ENCODE results near the gene RNF103.
"Not testable (repeated sequence)": the region's sequence is repeated elsewhere in the genome, so short reads cannot be mapped to it uniquely, and the experiment has no call there.

Gene RNF103

DNA sequence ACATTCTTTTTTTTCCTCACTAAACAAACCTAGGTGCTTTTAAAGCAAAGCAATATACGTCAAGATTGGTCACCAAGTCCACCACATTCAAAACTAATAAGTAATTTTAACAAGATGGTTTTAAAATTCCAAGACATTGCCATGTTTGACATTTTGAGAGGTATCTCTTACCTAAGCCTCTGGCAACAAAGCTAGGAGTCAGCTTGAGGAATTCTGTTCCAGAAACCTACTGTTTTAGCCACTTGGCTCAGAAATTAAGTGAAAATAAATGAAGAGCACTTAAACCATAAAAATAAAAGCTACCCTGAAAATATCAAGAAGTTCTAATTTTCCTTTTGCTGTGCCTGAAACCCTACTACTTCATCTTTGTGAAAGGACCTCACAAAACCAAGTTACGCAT lies 30.4 kb downstream of the RNF103 start:
- Histone ChIP-seq H3K4me1 (ENCODE audit: control insufficient read depth, insufficient read depth, low read length) (no peaks in the 10 kb centered on the region), H3K36me3 (ENCODE audit: insufficient read depth, low read length) (no peaks in the 10 kb centered on the region), H3K9me3 (replicated peaks; ENCODE audit: low read length) (no peaks in the 10 kb centered on the region), H3K9ac (ENCODE audit: low read depth, low read length) (no peak overlapping the region), H3K4me2 (ENCODE audit: low read length) (no peak overlapping the region), H3K4me3 (ENCODE audit: low read length) (no peak overlapping the region), H3K27me3 (ENCODE audit: control insufficient read depth, insufficient read depth, low read length) (peaks cover 5% of the 10 kb centered on the region)

DNA sequence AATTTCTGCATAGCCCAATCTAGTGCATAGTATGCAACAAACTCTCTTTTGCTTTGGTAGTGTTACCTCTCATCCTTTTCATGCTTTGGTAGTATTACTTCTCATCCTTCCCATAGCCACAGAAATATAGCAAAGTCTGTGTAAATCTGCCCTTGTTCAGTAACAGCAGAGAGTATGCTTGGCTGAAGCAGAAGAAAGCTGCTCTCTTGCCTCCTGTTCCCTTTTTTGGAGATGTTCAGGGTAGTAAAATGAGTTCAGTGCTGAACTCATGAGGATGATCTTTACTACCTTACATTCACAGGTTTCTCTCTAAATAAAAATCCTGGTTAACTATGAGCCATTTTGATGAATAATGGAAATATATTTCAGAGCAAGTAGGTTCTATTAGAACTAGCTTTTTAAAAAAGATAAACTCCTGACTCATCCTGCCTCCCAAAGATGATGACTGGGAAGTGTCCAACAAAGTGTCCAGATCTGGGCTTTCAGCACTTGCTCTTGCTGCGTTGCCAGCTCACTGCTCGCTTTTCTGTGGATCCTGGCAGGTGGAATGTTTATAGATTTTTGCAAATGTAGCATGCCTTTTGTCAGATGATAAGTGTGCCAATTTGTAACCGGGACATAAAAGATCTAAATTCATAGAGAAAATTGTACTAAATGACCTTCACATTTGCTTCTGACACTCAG lies 31.0 kb downstream of the RNF103 start:
- no peak overlapping the region for H3K4me3 ChIP-seq (ENCODE audit: low read length)
- H3K36me3 ChIP-seq (ENCODE audit: insufficient read depth, low read length): no peaks in the 10 kb centered on the region
- H3K27me3 ChIP-seq (ENCODE audit: control insufficient read depth, insufficient read depth, low read length): peaks cover 7% of the 10 kb centered on the region
- H3K4me1 ChIP-seq (ENCODE audit: control insufficient read depth, insufficient read depth, low read length): no peaks in the 10 kb centered on the region
- no peaks in the 10 kb centered on the region for H3K9me3 ChIP-seq (replicated peaks; ENCODE audit: low read length)
- no peak overlapping the region for H3K9ac ChIP-seq (ENCODE audit: low read depth, low read length)
- no peak overlapping the region for H3K4me2 ChIP-seq (ENCODE audit: low read length)

DNA sequence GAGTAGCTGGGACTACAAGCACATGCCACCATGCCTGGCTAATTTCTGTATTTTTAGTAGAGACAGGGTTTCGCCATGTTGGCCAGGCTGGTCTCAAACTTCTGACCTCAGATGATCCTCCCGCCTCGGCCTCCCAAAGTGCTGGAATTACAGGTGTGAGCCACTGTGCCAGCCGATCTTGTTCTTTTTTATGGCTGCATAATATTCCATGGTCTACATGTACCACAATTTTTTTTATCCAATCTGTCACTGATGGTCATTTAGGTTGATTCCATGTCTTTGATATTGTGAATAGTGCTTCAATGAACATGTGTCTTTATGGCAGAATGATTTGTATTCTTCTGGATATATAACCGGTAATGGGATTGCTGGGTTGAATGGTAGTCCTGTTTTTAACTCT lies 34.0 kb downstream of the RNF103 start:
- not testable (repeated sequence) for H3K9me3 ChIP-seq (replicated peaks; ENCODE audit: low read length)

DNA sequence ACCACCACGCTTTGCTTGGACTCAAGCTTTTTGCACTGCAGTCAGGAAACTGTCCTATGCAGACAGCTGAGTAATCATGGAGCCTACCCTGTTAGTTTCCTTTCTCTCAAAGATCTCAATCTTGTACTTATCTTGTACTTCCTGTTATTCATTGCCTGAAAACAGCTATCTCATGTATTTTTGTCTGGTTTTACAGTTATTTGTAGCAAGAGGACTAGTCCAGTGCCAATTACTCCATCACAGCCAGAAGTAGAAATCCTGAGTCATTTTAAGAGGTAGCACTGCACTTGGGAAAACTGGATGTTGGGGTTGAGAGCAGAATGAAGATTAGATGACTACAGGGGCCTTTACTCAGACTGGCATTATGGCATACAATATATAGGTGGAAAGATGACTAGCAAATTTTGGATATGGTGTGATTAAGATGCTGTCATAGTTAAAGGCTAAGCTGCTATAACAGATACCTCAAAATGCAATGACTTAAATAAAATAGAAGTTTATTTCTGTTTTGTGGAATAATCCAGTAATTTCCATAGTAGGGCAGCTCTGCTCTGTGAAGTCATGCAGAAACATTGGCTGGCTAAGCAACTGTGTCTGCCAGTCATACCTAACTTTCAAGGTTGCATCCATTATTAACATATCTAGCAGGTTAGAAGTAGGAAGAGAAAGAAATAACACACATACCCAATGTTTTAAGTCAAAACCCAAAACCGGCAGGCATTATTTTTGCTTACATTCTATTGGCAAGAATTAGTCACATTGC lies 39.3 kb downstream of the RNF103 start:
- Histone ChIP-seq H3K36me3 (ENCODE audit: insufficient read depth, low read length) (no peaks in the 10 kb centered on the region), H3K9ac (ENCODE audit: low read depth, low read length) (no peak overlapping the region), H3K4me1 (ENCODE audit: control insufficient read depth, insufficient read depth, low read length) (no peaks in the 10 kb centered on the region), H3K4me3 (ENCODE audit: low read length) (no peak overlapping the region), H3K9me3 (replicated peaks; ENCODE audit: low read length) (no peaks in the 10 kb centered on the region), H3K27me3 (ENCODE audit: control insufficient read depth, insufficient read depth, low read length) (peaks cover 7% of the 10 kb centered on the region), H3K4me2 (ENCODE audit: low read length) (no peak overlapping the region)

More for the DNA sequence above, 34.0 kb downstream of the RNF103 start:
- not testable (repeated sequence) for H3K4me1 ChIP-seq (ENCODE audit: control insufficient read depth, insufficient read depth, low read length); H3K9ac ChIP-seq (ENCODE audit: low read depth, low read length); H3K36me3 ChIP-seq (ENCODE audit: insufficient read depth, low read length); H3K27me3 ChIP-seq (ENCODE audit: control insufficient read depth, insufficient read depth, low read length); H3K4me2 ChIP-seq (ENCODE audit: low read length); H3K4me3 ChIP-seq (ENCODE audit: low read length)

DNA sequence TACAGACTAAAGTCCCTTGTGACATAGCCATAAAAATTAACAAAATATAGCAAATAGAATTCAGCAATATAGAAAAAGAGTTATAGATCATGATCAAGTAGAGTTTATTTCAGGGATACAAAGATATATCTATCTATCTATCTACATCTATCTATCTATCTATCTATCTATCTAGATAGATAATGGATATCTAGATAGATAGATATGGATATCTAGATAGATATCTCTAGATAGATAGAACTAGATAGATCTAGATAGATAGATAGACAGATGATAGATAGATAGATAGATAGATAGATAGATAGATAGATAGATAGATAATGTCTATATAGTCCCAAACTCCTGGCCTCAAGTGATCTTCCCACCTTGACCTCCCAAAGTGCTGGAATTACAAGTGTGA lies 43.1 kb downstream of the RNF103 start:
- Histone ChIP-seq H3K9ac (ENCODE audit: low read depth, low read length) (no peak overlapping the region), H3K4me3 (ENCODE audit: low read length) (no peak overlapping the region), H3K9me3 (replicated peaks; ENCODE audit: low read length) (no peaks in the 10 kb centered on the region), H3K4me2 (ENCODE audit: low read length) (no peak overlapping the region), H3K27me3 (ENCODE audit: control insufficient read depth, insufficient read depth, low read length) (no peaks in the 10 kb centered on the region), H3K36me3 (ENCODE audit: insufficient read depth, low read length) (no peaks in the 10 kb centered on the region), H3K4me1 (ENCODE audit: control insufficient read depth, insufficient read depth, low read length) (no peaks in the 10 kb centered on the region)

DNA sequence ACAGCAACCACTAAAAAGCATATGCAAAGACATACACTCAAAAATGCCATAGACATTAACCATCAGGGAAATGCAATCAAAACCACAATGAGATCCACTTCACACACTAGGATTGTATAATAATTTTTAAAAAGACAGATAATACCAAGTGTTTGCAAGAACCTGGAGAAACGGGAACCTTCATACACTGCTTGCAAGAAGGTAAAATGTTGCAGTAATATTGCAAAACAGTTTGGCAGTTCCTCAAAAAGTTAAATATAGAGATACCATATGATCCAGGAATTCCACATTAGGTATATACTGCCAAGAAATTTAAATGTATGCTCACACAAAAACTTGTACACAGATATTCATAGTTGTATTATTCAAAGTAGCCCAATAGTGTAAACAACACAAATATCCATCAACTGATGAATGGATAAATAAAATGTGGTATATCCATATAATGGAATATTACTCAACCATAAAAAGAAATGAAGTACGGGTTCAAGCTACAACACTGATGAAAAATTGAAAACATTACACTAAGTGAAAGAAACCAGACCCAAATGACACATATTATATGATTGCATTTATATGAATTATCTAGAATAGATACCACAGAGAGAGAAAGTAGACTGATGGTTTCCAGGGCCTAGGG lies 45.7 kb downstream of the RNF103 start:
- H3K4me1 ChIP-seq (ENCODE audit: control insufficient read depth, insufficient read depth, low read length): no peaks in the 10 kb centered on the region

DNA sequence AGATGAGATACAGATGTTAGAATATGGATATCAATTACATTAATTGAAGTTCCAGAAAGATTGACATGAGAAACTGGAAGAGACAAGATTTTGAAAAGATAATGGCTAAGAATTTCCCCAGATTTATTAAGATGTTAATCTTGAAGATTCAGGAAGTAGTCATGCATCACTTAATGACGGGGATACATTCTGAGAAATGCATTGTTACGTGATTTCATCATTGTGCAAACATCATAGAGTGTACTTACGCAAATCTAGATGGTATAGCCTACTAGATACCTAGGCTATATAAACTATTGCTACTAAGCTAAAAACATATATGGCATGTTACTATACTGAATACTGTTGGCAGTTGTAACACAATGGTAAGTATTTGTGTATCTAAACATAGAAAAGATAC lies 53.6 kb downstream of the RNF103 start:
- H3K9me3 ChIP-seq (replicated peaks; ENCODE audit: low read length): no peaks in the 10 kb centered on the region
- no peak overlapping the region for H3K4me3 ChIP-seq (ENCODE audit: low read length)
- H3K9ac ChIP-seq (ENCODE audit: low read depth, low read length): no peak overlapping the region
- H3K4me2 ChIP-seq (ENCODE audit: low read length): no peak overlapping the region
- no peaks in the 10 kb centered on the region for H3K27me3 ChIP-seq (ENCODE audit: control insufficient read depth, insufficient read depth, low read length)
- H3K36me3 ChIP-seq (ENCODE audit: insufficient read depth, low read length): no peaks in the 10 kb centered on the region
- no peaks in the 10 kb centered on the region for H3K4me1 ChIP-seq (ENCODE audit: control insufficient read depth, insufficient read depth, low read length)

More for the DNA sequence above, 45.7 kb downstream of the RNF103 start:
- Histone ChIP-seq H3K4me2 (ENCODE audit: low read length) (no peak overlapping the region), H3K9me3 (replicated peaks; ENCODE audit: low read length) (no peaks in the 10 kb centered on the region), H3K36me3 (ENCODE audit: insufficient read depth, low read length) (no peaks in the 10 kb centered on the region), H3K9ac (ENCODE audit: low read depth, low read length) (no peak overlapping the region), H3K27me3 (ENCODE audit: control insufficient read depth, insufficient read depth, low read length) (no peaks in the 10 kb centered on the region), H3K4me3 (ENCODE audit: low read length) (no peak overlapping the region)

DNA sequence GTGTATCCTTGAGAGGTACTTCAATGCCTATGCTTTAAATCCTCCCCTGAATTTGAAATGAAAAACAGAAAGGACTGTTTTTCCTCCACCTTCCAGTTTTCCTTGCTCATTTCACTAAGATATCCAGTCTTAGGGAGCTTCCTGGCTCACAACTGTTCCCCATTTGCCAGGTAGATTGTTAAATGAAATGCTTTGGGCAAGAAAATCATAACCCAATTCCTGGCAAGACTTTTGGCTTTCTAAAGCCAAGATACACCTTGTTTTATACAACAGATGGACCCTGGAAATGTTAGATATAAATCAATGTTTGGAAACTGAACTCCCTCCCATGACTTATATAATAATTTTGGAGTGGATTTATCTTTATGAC lies 56.9 kb downstream of the RNF103 start:
- H3K4me3 ChIP-seq (ENCODE audit: low read length): no peak overlapping the region
- no peaks in the 10 kb centered on the region for H3K9me3 ChIP-seq (replicated peaks; ENCODE audit: low read length)
- H3K4me2 ChIP-seq (ENCODE audit: low read length): no peak overlapping the region
- H3K9ac ChIP-seq (ENCODE audit: low read depth, low read length): no peak overlapping the region
- H3K36me3 ChIP-seq (ENCODE audit: insufficient read depth, low read length): no peaks in the 10 kb centered on the region
- peaks cover 9% of the 10 kb centered on the region for H3K4me1 ChIP-seq (ENCODE audit: control insufficient read depth, insufficient read depth, low read length)
- no peaks in the 10 kb centered on the region for H3K27me3 ChIP-seq (ENCODE audit: control insufficient read depth, insufficient read depth, low read length)

DNA sequence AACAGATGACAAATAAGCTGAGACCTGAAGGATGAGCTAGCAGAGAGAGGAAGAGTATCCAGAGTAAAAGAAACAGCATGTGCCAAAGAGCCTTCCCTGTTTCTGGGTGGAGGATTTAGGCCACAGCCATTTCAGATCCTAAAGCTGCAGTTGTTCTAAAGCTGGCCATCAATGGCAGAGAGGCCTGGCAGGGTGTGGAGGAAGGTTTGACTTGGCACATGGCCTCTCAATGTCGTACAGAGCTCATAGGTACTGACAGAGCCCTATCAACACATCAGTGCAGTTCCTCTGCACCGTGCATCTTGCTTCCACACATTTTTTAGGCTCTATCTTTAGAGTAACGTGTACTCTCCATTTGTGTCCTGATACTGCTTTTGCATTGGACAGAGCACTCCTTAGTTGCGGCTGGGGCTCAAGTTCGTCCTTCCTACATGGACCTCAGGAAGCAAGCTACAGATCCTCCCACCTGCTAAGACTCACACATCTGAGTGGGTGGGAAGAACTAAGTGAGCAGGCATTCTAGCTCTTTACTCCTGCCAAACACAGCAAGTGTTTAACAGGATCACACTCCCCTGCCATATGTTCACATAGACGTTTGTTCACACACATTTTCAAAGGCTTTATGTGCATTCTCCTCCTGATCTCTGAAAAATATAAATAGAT lies 57.4 kb downstream of the RNF103 start:
- Histone ChIP-seq H3K4me3 (ENCODE audit: low read length) (no peak overlapping the region), H3K4me1 (ENCODE audit: control insufficient read depth, insufficient read depth, low read length) (peaks cover 11% of the 10 kb centered on the region), H3K9ac (ENCODE audit: low read depth, low read length) (no peak overlapping the region), H3K27me3 (ENCODE audit: control insufficient read depth, insufficient read depth, low read length) (no peaks in the 10 kb centered on the region), H3K4me2 (ENCODE audit: low read length) (no peak overlapping the region), H3K36me3 (ENCODE audit: insufficient read depth, low read length) (no peaks in the 10 kb centered on the region), H3K9me3 (replicated peaks; ENCODE audit: low read length) (no peaks in the 10 kb centered on the region)

DNA sequence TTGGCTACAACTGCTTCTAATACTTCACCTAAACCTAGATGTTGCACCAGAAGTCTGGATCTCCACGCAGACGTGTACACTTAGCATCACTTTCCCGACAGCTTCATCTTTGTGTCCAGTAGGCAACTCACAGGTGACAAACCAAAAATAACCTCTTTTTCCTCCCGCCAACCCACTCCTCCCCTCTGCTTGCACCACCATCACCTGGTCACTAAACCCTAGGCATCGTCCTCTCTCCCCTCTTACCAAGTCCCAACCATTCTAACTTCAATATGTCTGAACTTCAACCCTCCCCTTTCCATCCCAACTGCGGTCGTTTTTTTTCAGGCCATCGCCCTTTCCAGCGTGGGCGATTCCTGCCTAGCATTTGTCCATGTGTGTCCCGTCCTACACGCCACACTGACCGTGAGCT lies 60.0 kb downstream of the RNF103 start:
- H3K36me3 ChIP-seq (ENCODE audit: insufficient read depth, low read length): no peaks in the 10 kb centered on the region
- H3K27me3 ChIP-seq (ENCODE audit: control insufficient read depth, insufficient read depth, low read length): no peaks in the 10 kb centered on the region
- peaks cover 11% of the 10 kb centered on the region for H3K4me1 ChIP-seq (ENCODE audit: control insufficient read depth, insufficient read depth, low read length)
- H3K9me3 ChIP-seq (replicated peaks; ENCODE audit: low read length): no peaks in the 10 kb centered on the region
- H3K9ac ChIP-seq (ENCODE audit: low read depth, low read length): peak overlapping the region; percentile 98
- H3K4me2 ChIP-seq (ENCODE audit: low read length): peak overlapping the region; percentile 85
- H3K4me3 ChIP-seq (ENCODE audit: low read length): peak overlapping the region; percentile 96

DNA sequence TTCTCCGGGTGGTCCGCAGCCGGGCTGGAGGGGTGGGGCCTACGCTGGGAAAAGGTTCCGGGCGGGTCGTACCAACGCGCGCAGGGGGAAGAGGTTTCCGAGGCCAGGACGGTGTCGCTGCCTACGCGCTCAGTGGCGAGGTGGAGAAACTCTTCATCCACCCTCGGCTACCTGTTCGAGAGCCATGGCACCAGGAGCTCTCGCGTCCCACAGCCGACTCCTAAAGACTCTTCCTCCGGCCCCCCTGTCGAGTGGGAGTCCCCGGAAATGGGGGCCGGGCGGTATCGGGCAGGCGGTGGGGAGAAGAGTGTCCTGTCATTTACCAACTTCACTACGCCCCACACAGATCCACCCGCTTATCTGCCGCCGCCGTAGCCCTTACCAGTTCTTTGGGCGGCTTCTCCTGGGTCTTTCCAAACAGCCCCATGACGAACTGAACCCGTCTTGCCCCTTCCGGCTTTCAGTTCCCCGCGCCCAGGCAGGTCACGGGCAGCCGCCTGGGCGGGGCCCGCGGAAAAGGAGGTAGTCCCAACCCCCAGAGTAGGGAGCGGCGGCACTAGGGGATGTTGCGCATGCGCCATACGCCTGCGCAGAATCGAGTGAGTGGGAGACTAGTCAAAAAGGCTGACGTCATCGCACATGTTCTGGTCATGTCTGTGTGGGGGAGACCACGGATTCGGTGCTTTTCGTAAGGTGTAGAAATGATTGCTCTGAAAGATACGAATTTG lies 60.6 kb downstream of the RNF103 start, which contains the start of gene CHMP3:
Gene CHMP3 (minus strand): TSS at position 522 of the 728 bp plus-strand sequence. CDS start 95 bp downstream, at position 427.
- H3K36me3 ChIP-seq (ENCODE audit: insufficient read depth, low read length): no peaks in the 10 kb centered on the region
- H3K4me3 ChIP-seq (ENCODE audit: low read length): peak within 1 kb of the TSS; percentile 96
- no peaks in the 10 kb centered on the region for H3K27me3 ChIP-seq (ENCODE audit: control insufficient read depth, insufficient read depth, low read length)
- no peaks in the 10 kb centered on the region for H3K9me3 ChIP-seq (replicated peaks; ENCODE audit: low read length)
- H3K4me1 ChIP-seq (ENCODE audit: control insufficient read depth, insufficient read depth, low read length): peaks cover 12% of the 10 kb centered on the region
- peak within 1 kb of the TSS; percentile 85 for H3K4me2 ChIP-seq (ENCODE audit: low read length)
- H3K9ac ChIP-seq (ENCODE audit: low read depth, low read length): peak within 1 kb of the TSS; percentile 98
